Inflammatory macrophage treated with lipopolysaccharide for 4 hours (primary cell): ENCODE results near the gene STARD4.

Experiments
- DNase-seq: peaks from one replicate; pipeline ENCODE4 v3.0.0-alpha.2; 2020

Gene STARD4, protein sequence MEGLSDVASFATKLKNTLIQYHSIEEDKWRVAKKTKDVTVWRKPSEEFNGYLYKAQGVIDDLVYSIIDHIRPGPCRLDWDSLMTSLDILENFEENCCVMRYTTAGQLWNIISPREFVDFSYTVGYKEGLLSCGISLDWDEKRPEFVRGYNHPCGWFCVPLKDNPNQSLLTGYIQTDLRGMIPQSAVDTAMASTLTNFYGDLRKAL

GRCh38 chr5:111512375-111513130 lies at the start of gene STARD4:
TSS of gene STARD4 (minus strand) at chr5:111512535. CDS start at chr5:111507433, 5,102 bp downstream.
- peak; percentile 99 for DNase-seq

GRCh38 chr5:111559680-111560079 lies 47.3 kb upstream of the STARD4 start:
- DNase-seq = no peak

- DNase-seq = peak; percentile 71
Observed at GRCh38 chr5:111557686-111558085, 45.4 kb upstream of the STARD4 start.

DNA sequence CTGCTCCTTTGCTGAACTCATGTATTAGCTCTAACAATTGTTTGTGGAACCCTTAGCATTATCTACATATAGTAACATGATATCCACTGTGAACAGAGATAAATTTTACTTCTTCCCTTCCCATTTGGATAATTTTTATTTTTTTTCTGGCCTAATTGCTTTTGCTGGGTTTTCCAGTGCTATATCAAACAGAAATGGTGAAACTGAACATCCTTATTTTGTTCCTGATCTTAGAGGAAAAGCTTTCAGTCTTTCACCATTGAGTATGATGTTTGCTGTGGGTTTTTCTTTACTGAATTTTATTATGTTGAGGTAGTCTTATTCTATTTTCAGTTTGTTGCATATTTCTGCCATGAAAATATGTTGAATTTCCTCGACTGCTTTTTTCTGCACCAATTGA lies 44.8 kb upstream of the STARD4 start:
- DNase-seq = peak; percentile 57

GRCh38 chr5:111556501-111556900 lies 44.2 kb upstream of the STARD4 start:
- peak; percentile 78 for DNase-seq

GRCh38 chr5:111555760-111556159 lies 43.4 kb upstream of the STARD4 start:
- DNase-seq = no peak

DNA sequence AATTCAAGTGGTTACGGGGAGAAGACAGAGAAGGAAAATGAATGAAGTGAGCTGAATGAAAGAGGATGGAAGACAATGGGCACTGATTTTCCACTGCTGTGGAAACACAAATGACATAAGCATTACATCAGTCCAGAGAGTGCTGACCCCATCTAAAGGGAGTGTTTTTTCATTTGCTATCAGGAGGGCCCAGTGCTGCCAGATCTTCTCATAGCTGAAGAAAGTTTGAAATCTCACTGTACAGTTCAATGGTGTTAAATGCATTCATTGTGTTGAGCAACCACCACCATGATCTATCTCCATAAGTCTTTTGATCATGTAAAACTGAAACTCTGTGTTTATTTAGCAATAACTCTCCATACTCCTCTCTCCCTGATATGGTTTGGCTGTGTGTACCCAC lies 41.5 kb upstream of the STARD4 start:
- DNase-seq = peak; percentile 73

- no peak for DNase-seq
Observed at GRCh38 chr5:111552896-111553295, 40.6 kb upstream of the STARD4 start.

DNA sequence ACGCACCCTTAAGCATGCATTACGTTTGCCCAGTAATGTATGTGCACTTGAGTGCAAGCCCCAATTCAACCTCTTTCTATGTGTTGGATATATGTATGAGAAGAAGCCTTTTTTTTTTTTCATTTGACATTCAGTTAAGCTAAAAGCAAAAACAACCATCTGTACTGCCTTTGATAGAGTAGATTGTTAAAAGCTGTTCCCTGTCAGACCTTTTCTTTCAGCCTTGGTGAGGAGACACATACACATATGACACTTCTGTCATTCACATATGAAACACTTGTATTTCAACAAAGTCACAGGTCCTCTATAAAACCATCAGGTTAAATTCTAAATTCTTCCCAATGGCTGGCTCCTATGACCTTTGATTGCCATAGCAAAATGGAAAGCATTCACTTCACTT lies 40.2 kb upstream of the STARD4 start:
- DNase-seq = no peak

DNA sequence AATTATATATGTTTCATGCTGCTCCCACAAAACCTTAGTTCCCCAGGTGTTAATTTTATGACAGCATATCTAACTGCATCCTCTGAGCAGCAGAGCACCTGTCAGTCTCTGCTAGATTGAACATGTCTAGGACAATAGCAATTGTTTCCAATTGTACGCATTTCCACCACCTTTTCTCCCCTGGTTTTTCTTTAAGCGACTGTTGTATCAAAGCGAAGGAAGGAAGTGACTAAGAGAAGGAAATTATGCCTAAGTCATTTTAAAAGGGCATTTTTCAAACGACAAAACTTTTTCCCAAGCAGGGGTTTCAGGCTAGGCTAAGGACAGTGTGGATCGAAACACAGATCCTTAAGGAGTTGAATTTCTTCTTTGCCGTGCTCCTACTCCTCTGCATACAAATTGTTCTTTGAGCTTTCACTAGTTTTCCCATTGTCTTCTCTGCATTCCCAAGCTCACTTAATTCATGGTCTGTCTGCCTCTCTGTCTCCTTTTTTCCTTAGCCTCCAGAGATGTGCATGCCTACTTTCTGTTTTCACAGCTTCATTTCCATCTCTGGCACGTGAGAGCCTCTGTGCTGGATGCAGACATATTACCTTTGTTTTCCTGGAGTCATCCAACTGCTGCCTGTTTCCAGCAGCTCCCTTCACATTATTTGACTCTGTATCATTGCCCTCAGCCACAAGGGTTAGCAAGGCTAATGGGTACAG lies 39.4 kb upstream of the STARD4 start:
- DNase-seq = peak; percentile 24

DNA sequence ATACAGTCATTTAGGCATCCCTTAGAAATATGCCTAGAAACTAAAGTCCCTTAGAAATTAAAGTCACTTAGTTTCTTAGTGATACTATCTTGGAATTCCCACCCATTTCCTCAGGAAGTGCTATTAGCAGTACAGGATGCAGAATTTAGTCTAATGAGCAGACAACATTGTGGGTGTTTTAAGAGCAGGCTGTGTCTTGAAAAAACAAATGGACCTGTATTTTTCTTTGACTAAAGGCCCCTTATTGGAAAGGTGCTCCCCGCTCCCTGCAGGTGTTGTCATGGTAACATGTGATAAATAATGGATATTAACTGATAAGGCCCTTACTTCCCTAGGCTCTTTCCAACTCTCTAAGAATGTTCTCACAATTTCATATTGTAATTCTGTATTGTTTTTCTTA lies 38.8 kb upstream of the STARD4 start:
- no peak for DNase-seq

DNA sequence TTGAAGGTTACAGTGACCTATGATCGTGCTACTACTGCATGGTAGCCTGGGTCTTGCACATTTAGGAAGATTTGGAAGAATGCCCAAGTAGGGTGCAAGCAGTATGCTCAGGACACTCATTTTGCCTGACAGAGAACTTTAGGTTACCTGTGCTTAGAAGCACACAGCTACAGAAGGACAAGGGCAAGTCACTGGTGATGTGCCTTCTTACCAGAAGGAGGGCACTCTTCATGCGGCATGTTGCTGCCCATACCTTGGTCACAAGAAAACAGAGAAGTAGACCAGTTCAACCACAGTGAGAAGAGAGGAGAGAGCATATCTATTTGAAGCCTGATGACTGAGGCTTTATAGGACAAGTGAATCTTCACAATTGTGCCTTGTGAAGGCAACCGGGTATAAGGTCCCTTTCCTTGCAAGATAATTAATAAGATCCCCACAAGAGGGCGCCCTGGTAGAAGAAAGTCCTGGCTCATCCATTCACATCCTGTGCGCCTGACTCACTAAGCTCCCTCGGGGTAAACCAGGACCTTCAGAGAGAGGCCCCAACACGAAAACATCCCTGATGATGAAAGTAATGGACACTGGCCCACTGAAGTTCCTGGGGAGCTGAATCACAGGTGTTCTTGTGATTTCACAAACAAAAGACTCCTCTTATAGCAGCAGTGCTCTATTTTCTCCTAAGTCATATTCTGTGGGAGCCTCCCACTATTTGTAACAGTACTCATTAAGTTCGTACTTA lies 38.1 kb upstream of the STARD4 start:
- peak; percentile 89 for DNase-seq

GRCh38 chr5:111548992-111549649 lies 36.8 kb upstream of the STARD4 start:
- no peak for DNase-seq

DNA sequence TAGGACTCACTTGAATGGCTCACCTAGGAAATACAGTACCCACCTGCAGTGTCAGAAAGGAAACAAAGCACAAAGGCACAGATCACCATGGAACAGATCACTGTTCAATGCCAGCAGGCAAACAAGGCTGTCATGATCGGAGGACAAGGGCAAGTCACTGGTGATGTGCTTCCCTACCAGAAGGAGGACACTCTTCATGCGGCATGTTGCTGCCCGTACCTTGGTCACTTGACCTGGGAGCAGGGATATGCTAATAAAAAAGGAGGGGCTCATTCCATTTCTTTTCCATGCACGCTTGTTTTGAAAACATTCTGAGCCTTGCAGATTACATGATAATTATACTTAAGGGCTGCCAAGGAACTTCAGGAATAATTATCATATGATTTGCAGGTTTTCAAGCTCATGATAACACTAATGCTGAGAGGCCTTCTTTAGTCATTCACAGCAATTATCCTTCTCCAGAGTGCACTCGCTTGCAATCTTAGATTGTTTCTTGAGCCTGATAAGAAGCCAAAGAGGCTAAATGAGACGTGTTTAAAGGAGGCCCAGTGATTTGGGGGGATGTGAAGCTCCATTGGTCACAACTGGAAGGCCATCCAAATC lies 36.1 kb upstream of the STARD4 start:
- DNase-seq = no peak

DNA sequence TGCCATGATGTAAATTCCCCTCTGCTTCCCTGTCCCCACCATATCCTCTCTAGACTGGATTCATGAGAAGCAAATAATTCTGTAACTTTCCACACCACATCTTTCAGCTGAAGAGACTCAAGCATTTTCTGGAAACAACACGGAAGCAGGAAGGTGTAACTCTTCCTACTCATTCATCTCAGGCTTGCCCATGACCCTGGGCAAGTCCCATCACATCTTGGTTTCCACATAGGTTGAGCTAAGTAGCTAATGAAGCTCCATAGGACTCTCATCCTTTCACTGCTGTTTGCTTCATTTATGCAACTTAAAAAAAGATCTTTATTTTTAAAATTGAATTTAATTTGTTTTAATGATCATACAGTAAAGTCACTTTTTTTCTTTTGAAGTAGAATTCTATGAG lies 32.7 kb upstream of the STARD4 start:
- DNase-seq = no peak

- no peak for DNase-seq
Observed at GRCh38 chr5:111537141-111538024, 25.0 kb upstream of the STARD4 start.

DNA sequence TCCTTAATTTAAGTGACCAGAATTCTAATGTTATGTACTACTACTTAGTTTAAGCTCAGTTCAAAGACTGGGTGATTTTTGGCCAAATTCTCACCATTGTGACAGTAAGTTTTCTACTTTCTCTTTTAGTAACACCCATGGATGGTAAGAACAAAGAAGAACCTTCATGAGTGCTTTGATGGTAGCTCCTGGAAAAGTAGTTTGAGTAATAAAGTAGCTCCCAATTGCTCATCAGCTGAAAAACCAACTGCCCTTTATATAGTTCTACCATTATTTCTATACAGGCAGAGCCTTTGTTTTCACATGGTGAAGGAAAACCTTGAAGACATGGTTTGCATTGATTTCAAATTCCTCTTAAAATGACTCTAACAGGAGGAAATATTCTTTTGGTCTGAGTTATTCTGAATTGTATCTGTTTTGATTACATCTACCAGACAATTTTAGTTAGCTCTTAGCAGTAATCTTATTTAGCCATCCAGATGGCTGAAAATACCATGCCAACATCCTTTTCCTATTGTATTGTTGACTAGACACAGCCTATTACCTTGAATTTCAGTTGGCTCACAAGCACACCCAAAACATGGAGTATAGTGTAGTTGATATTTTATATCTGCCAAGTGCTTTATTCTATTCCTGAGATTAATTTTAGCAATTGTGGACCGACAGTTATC lies 23.7 kb upstream of the STARD4 start:
- DNase-seq = no peak

- peak; percentile 74 for DNase-seq
Observed at GRCh38 chr5:111532886-111533582, 20.7 kb upstream of the STARD4 start.

DNA sequence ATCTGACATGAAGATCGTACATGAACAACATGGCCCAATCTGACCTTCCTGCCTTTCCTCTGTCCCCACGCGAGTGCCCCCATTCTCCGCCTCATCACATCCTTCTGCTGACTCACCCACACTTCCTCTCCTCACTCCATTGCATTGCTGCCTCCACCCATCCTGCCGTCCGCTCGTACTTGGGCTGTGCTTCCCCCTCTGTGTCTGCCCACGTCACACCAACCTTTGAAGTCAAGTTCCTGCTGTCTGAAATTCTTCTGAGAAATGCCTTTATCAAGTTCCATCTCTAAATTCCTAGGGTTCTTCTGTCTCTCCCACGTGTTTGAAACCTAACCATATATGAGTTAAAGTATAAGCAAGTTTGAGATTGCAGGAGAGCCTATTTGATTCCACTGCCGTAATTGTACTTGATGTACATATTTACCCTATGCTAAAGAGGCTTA lies 18.0 kb upstream of the STARD4 start:
- DNase-seq = peak; percentile 98

DNA sequence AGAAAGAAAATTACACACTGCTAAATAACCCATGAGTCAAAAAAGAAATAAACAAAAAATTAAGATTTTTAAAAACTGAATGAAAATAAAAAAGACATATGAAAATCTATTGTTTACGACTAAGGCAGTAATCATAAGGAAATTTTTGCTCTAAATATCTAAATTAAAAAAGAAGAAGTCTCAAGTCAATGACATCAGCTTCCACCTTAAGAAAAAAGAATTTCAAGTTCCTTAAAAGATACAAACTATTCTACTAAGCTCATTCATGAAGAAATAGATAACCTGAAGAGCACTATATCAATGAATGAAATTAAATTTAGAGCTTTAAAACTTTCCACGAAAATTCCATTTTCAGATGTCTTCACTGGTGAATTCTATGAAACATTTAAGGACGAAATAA lies 15.7 kb upstream of the STARD4 start:
- DNase-seq = peak; percentile 72
